ENCODE results near the gene HIF1AN. TPM values are rescaled to one million over a fixed set of nuclear protein-coding genes. Genes with fewer than 3 reads are reported as not detected.

The HIF1AN gene
- total RNA-seq, 4 donors from 2014 or later: 9.1 to 15.4 (median 11.1) TPM

DNA sequence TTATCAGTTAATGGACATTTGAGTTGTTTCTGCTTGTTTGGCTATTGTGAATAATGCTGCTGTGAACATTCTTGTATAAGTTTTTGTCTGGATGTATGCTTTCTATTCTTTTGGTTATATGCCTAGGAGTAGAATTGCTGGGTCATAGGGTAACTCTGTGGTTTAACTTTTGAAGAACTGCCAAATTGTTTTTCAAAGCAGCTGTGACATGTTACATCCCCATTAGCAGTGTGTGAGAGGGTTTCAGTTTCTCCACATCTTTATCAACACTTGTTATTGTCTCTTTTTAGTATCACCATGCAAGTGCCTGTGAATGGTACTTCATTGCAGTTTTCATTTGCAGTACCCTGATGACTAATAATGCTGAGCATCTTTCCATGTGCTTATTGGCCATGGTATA is 4.0 kb upstream of the HIF1AN start:
- Histone ChIP-seq H3K4me3 (replicated peaks in 1 of 3) (no peak overlapping the region), H3K36me3 (peaks cover under 1 to 2% of the 10 kb centered on the region in 2 donors), H3K27me3 (no peaks in the 10 kb centered on the region), H3K27ac (no peak overlapping the region), H3K4me1 (peaks cover 30 to 31% of the 10 kb centered on the region in 2 donors), H3K9me3 (no peaks in the 10 kb centered on the region)
- intact Hi-C loops (cut with DNase I): no loop called here
- DNase-seq: no peak
- TF ChIP-seq, protein P1, sequence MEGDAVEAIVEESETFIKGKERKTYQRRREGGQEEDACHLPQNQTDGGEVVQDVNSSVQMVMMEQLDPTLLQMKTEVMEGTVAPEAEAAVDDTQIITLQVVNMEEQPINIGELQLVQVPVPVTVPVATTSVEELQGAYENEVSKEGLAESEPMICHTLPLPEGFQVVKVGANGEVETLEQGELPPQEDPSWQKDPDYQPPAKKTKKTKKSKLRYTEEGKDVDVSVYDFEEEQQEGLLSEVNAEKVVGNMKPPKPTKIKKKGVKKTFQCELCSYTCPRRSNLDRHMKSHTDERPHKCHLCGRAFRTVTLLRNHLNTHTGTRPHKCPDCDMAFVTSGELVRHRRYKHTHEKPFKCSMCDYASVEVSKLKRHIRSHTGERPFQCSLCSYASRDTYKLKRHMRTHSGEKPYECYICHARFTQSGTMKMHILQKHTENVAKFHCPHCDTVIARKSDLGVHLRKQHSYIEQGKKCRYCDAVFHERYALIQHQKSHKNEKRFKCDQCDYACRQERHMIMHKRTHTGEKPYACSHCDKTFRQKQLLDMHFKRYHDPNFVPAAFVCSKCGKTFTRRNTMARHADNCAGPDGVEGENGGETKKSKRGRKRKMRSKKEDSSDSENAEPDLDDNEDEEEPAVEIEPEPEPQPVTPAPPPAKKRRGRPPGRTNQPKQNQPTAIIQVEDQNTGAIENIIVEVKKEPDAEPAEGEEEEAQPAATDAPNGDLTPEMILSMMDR (IDR thresholded peaks at IDR 0.05): no peak
- no peak for TF ChIP-seq POLR2A (IDR thresholded peaks at IDR 0.05)

DNA sequence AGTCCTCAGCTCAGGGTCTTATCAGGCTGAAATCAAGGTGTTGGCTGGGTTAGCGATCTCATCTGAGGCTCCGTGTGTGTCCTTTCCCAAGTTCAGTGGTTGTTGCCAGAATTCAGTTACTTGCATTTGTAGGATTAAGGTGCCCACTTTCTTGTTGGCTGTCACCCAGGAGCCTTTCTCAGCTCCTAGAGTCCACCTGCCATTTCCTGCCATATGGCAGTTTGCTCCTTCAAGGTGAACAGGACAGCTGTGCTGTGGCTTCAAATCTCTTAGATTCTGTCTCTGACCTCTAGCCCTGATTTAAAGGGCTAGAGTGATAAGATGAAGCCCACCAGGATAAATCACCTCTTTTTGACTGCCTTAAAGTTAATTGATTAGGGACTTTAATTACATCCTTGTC is 1.0 kb upstream of the HIF1AN start:
- Histone ChIP-seq H3K4me3 (replicated peaks in 1 of 3) (no peak overlapping the region), H3K27ac (no peak overlapping the region), H3K4me1 (peaks cover 18 to 21% of the 10 kb centered on the region in 2 donors), H3K27me3 (no peaks in the 10 kb centered on the region), H3K36me3 (peaks cover 7 to 9% of the 10 kb centered on the region in 2 donors), H3K9me3 (no peaks in the 10 kb centered on the region)
- WGBS, 2 donors: 51 to 53% methylated on average over 2 of the region's 2 CpGs
- intact Hi-C loops (cut with DNase I): no loop called here
- TF ChIP-seq POLR2A (IDR thresholded peaks at IDR 0.05): no peak
- TF ChIP-seq, protein P1 (IDR thresholded peaks at IDR 0.05): no peak
- DNase-seq: no peak

GRCh38 chr10:100535338-100535714 is 417 bp upstream of the HIF1AN start:
- H3K4me1 ChIP-seq: peaks cover 14 to 18% of the 10 kb centered on the region in 2 donors
- H3K36me3 ChIP-seq: peaks cover 10 to 15% of the 10 kb centered on the region in 2 donors
- H3K4me3 ChIP-seq (replicated peaks in 1 of 3): peak overlapping the region in 1 of 3 donors; percentile 67
- H3K27ac ChIP-seq: no peak overlapping the region
- 49% methylated on average over 4 of the region's 4 CpGs for WGBS, 2 donors
- H3K9me3 ChIP-seq: no peaks in the 10 kb centered on the region
- DNase-seq: no peak
- TF ChIP-seq, protein P1 (IDR thresholded peaks at IDR 0.05): no peak
- no peak for TF ChIP-seq POLR2A (IDR thresholded peaks at IDR 0.05)
- intact Hi-C loops (cut with DNase I): no loop called here
- H3K27me3 ChIP-seq: no peaks in the 10 kb centered on the region

GRCh38 chr10:100537475-100537874 is 1.7 kb downstream of the HIF1AN start:
- DNase-seq: no peak
- peaks cover 29 to 32% of the 10 kb centered on the region in 2 donors for H3K36me3 ChIP-seq
- 87 to 94% methylated on average over 4 of the region's 4 CpGs for WGBS, 2 donors
- no peaks in the 10 kb centered on the region for H3K9me3 ChIP-seq
- H3K27ac ChIP-seq: no peak overlapping the region
- intact Hi-C loops (cut with DNase I): no loop called here
- H3K4me3 ChIP-seq (replicated peaks in 1 of 3): no peak overlapping the region
- no peaks in the 10 kb centered on the region for H3K27me3 ChIP-seq
- peaks cover 11 to 17% of the 10 kb centered on the region in 2 donors for H3K4me1 ChIP-seq
- TF ChIP-seq POLR2A (IDR thresholded peaks at IDR 0.05): no peak
- TF ChIP-seq, protein P1 (IDR thresholded peaks at IDR 0.05): no peak

GRCh38 chr10:100544950-100545349 is 9.2 kb downstream of the HIF1AN start:
- intact Hi-C loops (cut with DNase I): no loop called here
- no peak for DNase-seq
- Histone ChIP-seq H3K36me3 (peaks cover 65 to 80% of the 10 kb centered on the region in 2 donors), H3K27ac (no peak overlapping the region), H3K27me3 (no peaks in the 10 kb centered on the region), H3K9me3 (no peaks in the 10 kb centered on the region), H3K4me1 (no peaks in the 10 kb centered on the region), H3K4me3 (replicated peaks in 1 of 3) (no peak overlapping the region)
- 88 to 96% methylated on average over 5 of the region's 5 CpGs for WGBS, 2 donors
- no peak for TF ChIP-seq POLR2A (IDR thresholded peaks at IDR 0.05)
- TF ChIP-seq, protein P1 (IDR thresholded peaks at IDR 0.05): no peak
